Inflammatory macrophage (primary cell): ENCODE measurements around the gene TREML4.

ENCODE experiments used
- DNase-seq, 2 donors: peaks; one replicate each; pipeline ENCODE4 v3.0.0-alpha.2; 2020 to 2022

Gene TREML4

GRCh38 chr6:41255638-41256246 lies 27.6 kb downstream of the TREML4 start:
- no peak for DNase-seq

GRCh38 chr6:41256383-41256782 lies 28.2 kb downstream of the TREML4 start:
- DNase-seq, result no peak

- DNase-seq, result no peak
Observed at GRCh38 chr6:41257369-41258195, 29.4 kb downstream of the TREML4 start.

- no peak for DNase-seq
Observed at GRCh38 chr6:41258196-41258493, 30.0 kb downstream of the TREML4 start.

- no peak for DNase-seq
Observed at GRCh38 chr6:41262401-41262800, 34.3 kb downstream of the TREML4 start.

- no peak for DNase-seq
Observed at GRCh38 chr6:41263267-41263666, 35.1 kb downstream of the TREML4 start.

- peak; percentile 21 to 49 for DNase-seq
Observed at GRCh38 chr6:41266541-41266940, 38.4 kb downstream of the TREML4 start.

- no peak for DNase-seq
Observed at GRCh38 chr6:41268478-41268877, 40.3 kb downstream of the TREML4 start.

- peak; percentile 13 to 14 for DNase-seq
Observed at GRCh38 chr6:41269166-41269565, 41.0 kb downstream of the TREML4 start.

- DNase-seq, result no peak
Observed at GRCh38 chr6:41269716-41270115, 41.6 kb downstream of the TREML4 start.

- DNase-seq, result peak; percentile 96 to 98
Observed at GRCh38 chr6:41271901-41272395, 43.8 kb downstream of the TREML4 start.

GRCh38 chr6:41272591-41273240 lies 44.6 kb downstream of the TREML4 start:
- DNase-seq, result peak in 1 of 2 donors; percentile 44

- DNase-seq, result no peak
Observed at GRCh38 chr6:41273714-41274113, 45.6 kb downstream of the TREML4 start.

- peak; percentile 43 to 63 for DNase-seq
Observed at GRCh38 chr6:41274256-41274655, 46.1 kb downstream of the TREML4 start.

- DNase-seq, result peak in 1 of 2 donors; percentile 20
Observed at GRCh38 chr6:41275489-41275888, 47.3 kb downstream of the TREML4 start.

- peak; percentile 60 to 65 for DNase-seq
Observed at GRCh38 chr6:41277605-41278004, 49.5 kb downstream of the TREML4 start.

GRCh38 chr6:41278699-41279405 lies 50.7 kb downstream of the TREML4 start:
- peak; percentile 66 to 68 for DNase-seq

- DNase-seq, result peak; percentile 61 to 71
Observed at GRCh38 chr6:41280381-41281057, 52.4 kb downstream of the TREML4 start.

- no peak for DNase-seq
Observed at GRCh38 chr6:41283600-41283999, 55.5 kb downstream of the TREML4 start.

GRCh38 chr6:41284726-41285125 lies 56.6 kb downstream of the TREML4 start:
- DNase-seq, result no peak

- peak; percentile 94 to 97 for DNase-seq
Observed at GRCh38 chr6:41286544-41287346, 58.6 kb downstream of the TREML4 start, which contains the start of gene TREM1. Gene TREM1 (minus strand): TSS chr6:41286682. CDS start chr6:41286655, 27 bp downstream.
